Testis (tissue), 2 donors: ENCODE data around the gene CDH23.

ENCODE experiments used
- CTCF ChIP-seq, 3 experiments: fragments of 450-650 bp in 2 of 3; fragments of 200-600 bp in 1 of 3; sonication (generic) in 1 of 3; IDR thresholded peaks; one replicate each; pipeline ENCODE4 v1.5.1; 2016 to 2019; ENCODE audit warnings: antibody characterized with exemption in 3 of 3, mild to moderate bottlenecking in 2 of 3, moderate library complexity in 1 of 3
- POLR2A ChIP-seq: fragments of 450-650 bp; IDR thresholded peaks from one replicate; pipeline ENCODE4 v1.6.1; 2017; ENCODE audit warnings: antibody characterized with exemption, mild to moderate bottlenecking, moderate library complexity

- no peak for TF ChIP-seq CTCF (IDR thresholded peaks at IDR 0.05)
- TF ChIP-seq POLR2A: no peak
These were observed 261.7 kb downstream of the CDH23 start for GRCh38 chr10:71658467-71658745.
